ENCODE measurements around the gene SP8.

The SP8 gene

GRCh38 chr7:20787660-20788419 lies 1.2 kb upstream of the SP8 start:
- Mint-ChIP-seq H3K4me3 (peak overlapping the region; percentile 78 to 83), H3K4me1 (peaks cover 17 to 32% of the 10 kb centered on the region in 2 donors), H3K36me3 (peaks cover 7 to 15% of the 10 kb centered on the region in 2 donors), H3K27ac (peak overlapping the region; percentile 60), H3K9me3 (peaks cover 4 to 6% of the 10 kb centered on the region in 2 donors), H3K27me3 (peaks cover 62 to 76% of the 10 kb centered on the region in 2 donors)
- DNase-seq (no peak), ATAC-seq (replicated peaks) (no peak)

DNA sequence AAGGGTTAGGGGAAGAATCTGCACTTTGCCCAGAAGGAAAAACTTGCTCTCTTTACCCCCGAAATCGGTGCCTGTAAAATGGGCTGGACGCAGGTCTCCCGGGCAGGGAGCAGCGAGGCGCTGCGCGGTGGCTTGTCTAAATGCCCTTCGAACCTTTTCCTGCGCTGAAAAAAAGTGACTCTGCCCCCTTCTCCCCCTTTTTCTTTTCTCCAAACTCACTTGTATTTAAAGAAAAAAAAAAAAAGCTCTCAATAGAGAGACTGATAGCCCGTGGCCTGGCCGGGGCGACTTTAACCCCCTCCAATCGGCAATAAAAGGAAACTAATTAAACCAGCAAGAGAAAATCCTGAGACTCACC lies 286 bp downstream of the SP8 start:
- peak overlapping the region; percentile 83 for H3K27ac Mint-ChIP-seq
- peaks cover 7 to 15% of the 10 kb centered on the region in 2 donors for H3K36me3 Mint-ChIP-seq
- H3K9me3 Mint-ChIP-seq: peaks cover 4 to 6% of the 10 kb centered on the region in 2 donors
- H3K4me1 Mint-ChIP-seq: peaks cover 17 to 32% of the 10 kb centered on the region in 2 donors
- peak overlapping the region; percentile 78 to 83 for H3K4me3 Mint-ChIP-seq
- H3K27me3 Mint-ChIP-seq: peaks cover 57 to 71% of the 10 kb centered on the region in 2 donors
- no peak for DNase-seq
- no peak for ATAC-seq (replicated peaks)

DNA sequence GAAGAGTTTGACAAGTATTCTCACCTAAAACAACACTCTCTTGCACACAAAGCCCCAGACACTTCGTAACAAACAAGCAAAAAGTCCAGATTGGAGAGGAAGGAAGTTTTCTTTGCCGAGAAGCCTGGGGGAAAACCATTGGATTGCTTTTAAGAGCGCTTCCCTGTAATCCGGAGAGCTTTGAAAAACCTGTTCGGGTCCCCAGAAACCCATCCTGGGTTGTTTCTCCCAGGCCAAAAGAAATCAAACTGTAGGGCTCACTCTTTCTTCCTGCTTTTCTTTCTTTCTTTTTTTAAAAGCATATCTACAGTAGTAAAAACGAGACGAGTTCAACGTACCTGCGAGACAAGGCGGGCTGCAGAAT lies 655 bp downstream of the SP8 start:
- peak overlapping the region; percentile 78 to 83 for H3K4me3 Mint-ChIP-seq
- H3K36me3 Mint-ChIP-seq: peaks cover 7 to 15% of the 10 kb centered on the region in 2 donors
- peaks cover 4 to 6% of the 10 kb centered on the region in 2 donors for H3K9me3 Mint-ChIP-seq
- peak overlapping the region; percentile 85 for H3K27ac Mint-ChIP-seq
- ATAC-seq (replicated peaks) (no peak), DNase-seq (no peak)
- peaks cover 15 to 32% of the 10 kb centered on the region in 2 donors for H3K4me1 Mint-ChIP-seq
- peaks cover 55 to 69% of the 10 kb centered on the region in 2 donors for H3K27me3 Mint-ChIP-seq

DNA sequence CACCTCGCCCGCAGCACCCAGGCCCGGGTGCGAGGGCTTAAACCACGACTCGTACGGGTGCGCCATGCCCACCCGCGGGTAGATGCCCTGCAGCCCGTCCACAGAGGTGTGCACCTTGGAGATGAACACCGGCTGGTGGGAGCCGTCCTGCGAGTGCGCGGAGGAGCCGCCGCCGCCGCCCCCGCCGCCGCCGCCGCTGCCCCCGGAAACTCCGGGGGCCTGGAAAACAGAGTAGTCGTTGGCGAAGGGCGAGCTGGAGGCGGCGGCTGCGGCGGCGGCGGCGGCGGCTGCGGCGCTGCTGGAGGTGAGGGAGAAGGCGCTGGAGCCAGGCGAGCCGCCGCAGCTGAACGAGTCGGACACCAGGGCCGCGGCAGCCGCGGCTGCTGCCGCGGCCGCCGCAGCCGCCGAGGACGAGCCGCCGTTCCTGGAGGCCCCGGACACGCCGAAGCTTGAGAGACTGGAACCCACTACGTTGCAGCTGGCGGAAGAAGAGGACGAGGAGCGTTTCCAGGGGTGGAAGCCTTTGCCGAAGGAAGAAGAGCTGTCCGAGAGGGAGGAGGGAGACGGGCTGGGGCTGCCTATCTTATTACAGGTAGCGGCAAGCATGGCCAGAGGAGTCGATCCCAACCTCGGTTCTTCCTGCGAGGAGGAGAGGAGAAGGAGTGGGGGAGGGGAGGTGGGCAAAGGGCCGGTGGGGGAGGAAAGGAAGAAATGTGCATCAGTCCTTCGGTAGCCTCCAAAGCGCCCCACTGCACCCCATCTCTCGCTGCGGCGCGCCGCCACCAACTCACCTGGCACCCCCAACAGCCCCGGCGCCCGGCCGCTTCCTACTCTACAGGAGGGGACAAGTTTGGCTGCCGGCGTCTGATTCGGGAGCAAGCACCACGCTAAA lies 1.3 kb downstream of the SP8 start:
- no peak for ATAC-seq (replicated peaks)
- H3K9me3 Mint-ChIP-seq: peaks cover 4 to 6% of the 10 kb centered on the region in 2 donors
- H3K27ac Mint-ChIP-seq: peak overlapping the region; percentile 85
- H3K4me3 Mint-ChIP-seq: peak overlapping the region; percentile 78 to 83
- H3K36me3 Mint-ChIP-seq: peaks cover 7 to 15% of the 10 kb centered on the region in 2 donors
- H3K27me3 Mint-ChIP-seq: peaks cover 57 to 69% of the 10 kb centered on the region in 2 donors
- H3K4me1 Mint-ChIP-seq: peaks cover 13 to 32% of the 10 kb centered on the region in 2 donors
- no peak for DNase-seq

- DNase-seq (no peak), ATAC-seq (replicated peaks) (no peak)
- Mint-ChIP-seq H3K36me3 (peaks cover 7 to 15% of the 10 kb centered on the region in 2 donors), H3K4me3 (peak overlapping the region in 1 of 2 donors; percentile 83), H3K27ac (no peak overlapping the region), H3K4me1 (peaks cover 13 to 32% of the 10 kb centered on the region in 2 donors), H3K27me3 (peaks cover 61 to 73% of the 10 kb centered on the region in 2 donors), H3K9me3 (peaks cover 4 to 7% of the 10 kb centered on the region in 2 donors)
Observed at GRCh38 chr7:20784388-20785156, 2.1 kb downstream of the SP8 start.

- peak overlapping the region; percentile 91 for H3K27ac Mint-ChIP-seq
- ATAC-seq (replicated peaks) (peak; percentile 44 to 58), DNase-seq (no peak)
- peaks cover 4 to 7% of the 10 kb centered on the region in 2 donors for H3K9me3 Mint-ChIP-seq
- peaks cover 7 to 15% of the 10 kb centered on the region in 2 donors for H3K36me3 Mint-ChIP-seq
- peaks cover 68 to 80% of the 10 kb centered on the region in 2 donors for H3K27me3 Mint-ChIP-seq
- peaks cover 13 to 32% of the 10 kb centered on the region in 2 donors for H3K4me1 Mint-ChIP-seq
- H3K4me3 Mint-ChIP-seq: peak overlapping the region; percentile 82
Observed at GRCh38 chr7:20783700-20784387, 2.8 kb downstream of the SP8 start.

DNA sequence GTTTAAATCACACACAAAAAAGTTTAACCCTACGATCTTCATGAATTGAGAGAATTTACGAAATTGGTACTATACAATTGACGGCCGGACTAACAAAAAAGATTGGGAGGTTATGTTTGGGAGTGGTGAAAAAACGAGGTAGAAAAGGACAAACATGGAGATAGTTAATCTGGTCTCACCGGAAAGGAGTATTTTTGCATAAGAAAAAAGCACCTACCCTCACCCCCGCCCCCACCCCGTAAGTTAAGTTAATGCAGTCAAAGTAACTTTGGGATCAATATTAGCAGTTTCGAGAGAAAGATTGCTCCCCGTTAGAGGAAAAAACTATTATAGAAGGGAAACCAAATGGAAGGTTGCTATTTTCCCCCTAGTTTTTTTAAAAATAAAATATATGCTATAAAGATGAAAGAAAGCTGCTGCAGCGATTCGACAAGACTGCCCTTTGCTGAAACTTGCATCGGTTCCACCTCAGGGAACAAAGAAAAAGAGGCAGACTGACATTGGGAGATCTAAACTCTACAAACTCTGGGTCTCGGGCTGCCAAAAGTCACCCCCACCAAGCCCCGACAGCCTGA lies 3.5 kb downstream of the SP8 start:
- peaks cover 68 to 81% of the 10 kb centered on the region in 2 donors for H3K27me3 Mint-ChIP-seq
- no peak for ATAC-seq (replicated peaks)
- H3K9me3 Mint-ChIP-seq: peaks cover 4 to 7% of the 10 kb centered on the region in 2 donors
- peak overlapping the region in 1 of 2 donors; percentile 82 for H3K4me3 Mint-ChIP-seq
- peaks cover 13 to 32% of the 10 kb centered on the region in 2 donors for H3K4me1 Mint-ChIP-seq
- H3K27ac Mint-ChIP-seq: peak overlapping the region; percentile 91
- no peak for DNase-seq
- H3K36me3 Mint-ChIP-seq: peaks cover 7 to 15% of the 10 kb centered on the region in 2 donors

DNA sequence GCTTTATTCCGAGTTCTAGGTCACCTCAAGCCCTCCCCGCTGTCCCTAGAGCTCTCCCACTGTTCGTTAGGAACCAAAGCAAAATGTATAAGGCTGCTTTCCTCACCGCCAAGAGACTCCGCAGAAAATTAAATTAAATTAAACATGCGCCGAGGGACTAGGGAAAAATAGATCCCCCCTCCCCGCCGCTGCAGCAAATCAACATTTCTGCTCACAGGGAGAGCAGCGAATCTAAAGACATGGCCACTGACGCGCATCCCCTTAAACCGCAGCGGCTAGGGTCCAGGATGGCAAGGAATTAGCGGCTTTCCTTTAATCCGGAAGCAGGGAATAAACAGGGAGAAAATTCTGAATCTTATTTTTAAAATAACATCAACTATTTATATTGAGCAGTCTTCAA lies 7.6 kb downstream of the SP8 start:
- Mint-ChIP-seq H3K4me3 (no peak overlapping the region), H3K27me3 (peaks cover 68 to 82% of the 10 kb centered on the region in 2 donors), H3K4me1 (peaks cover 14 to 26% of the 10 kb centered on the region in 2 donors), H3K36me3 (peaks cover 8 to 12% of the 10 kb centered on the region in 2 donors), H3K27ac (no peak overlapping the region), H3K9me3 (peaks cover 3% of the 10 kb centered on the region in 2 donors)
- DNase-seq (no peak), ATAC-seq (replicated peaks) (no peak)

DNA sequence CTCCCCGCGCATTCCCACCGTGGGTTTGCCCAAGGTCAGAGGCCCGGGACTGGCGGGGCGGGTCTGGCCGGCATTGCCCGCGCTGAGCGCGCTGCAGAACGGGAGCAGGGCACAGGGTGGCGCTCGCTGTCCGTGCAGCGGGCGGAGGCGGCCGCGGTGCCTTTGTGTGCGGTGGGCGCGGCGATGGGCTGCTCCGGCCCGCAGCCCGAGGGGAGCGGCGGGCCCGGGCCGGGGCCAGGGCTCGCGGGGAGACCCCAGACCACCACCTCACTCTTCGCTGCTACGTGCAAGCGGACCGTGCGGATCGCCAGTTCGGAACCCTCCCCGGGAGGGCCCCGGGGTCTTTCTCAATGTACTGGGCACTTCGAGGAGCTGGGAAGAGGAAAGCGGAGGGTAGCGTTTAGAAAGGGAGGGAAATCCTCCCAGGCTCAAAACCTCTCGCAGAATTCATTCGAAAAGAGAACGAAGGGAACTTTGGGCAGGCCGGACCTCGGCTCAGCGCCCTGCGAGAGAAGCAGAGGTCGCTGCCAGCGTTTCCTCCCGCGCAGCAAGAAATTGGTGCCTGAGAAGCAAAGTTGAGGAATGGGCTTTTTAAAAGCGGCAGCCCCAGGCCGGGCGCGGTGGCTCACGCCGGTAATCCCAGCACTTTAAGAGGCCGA lies 8.5 kb downstream of the SP8 start:
- DNase-seq: no peak
- H3K4me3 Mint-ChIP-seq: peak overlapping the region in 1 of 2 donors; percentile 73
- peaks cover 10 to 21% of the 10 kb centered on the region in 2 donors for H3K4me1 Mint-ChIP-seq
- peak overlapping the region; percentile 79 for H3K27ac Mint-ChIP-seq
- peaks cover 0 to 1% of the 10 kb centered on the region in 2 donors for H3K9me3 Mint-ChIP-seq
- peaks cover 65 to 76% of the 10 kb centered on the region in 2 donors for H3K27me3 Mint-ChIP-seq
- peak; percentile 61 to 63 for ATAC-seq (replicated peaks)
- peaks cover 5 to 7% of the 10 kb centered on the region in 2 donors for H3K36me3 Mint-ChIP-seq

- DNase-seq (no peak), ATAC-seq (replicated peaks) (peak in 1 of 2 donors; percentile 12)
- Mint-ChIP-seq H3K36me3 (peaks cover 5 to 7% of the 10 kb centered on the region in 2 donors), H3K27ac (peak overlapping the region; percentile 78), H3K4me1 (peaks cover 10 to 21% of the 10 kb centered on the region in 2 donors), H3K9me3 (peaks cover 0 to 1% of the 10 kb centered on the region in 2 donors), H3K27me3 (peaks cover 61 to 74% of the 10 kb centered on the region in 2 donors), H3K4me3 (peak overlapping the region; percentile 73 to 78)
Observed at GRCh38 chr7:20777377-20778062, 9.2 kb downstream of the SP8 start.

GRCh38 chr7:20776942-20777341 lies 9.7 kb downstream of the SP8 start:
- DNase-seq (no peak), ATAC-seq (replicated peaks) (no peak)
- Mint-ChIP-seq H3K36me3 (peaks cover 5 to 7% of the 10 kb centered on the region in 2 donors), H3K9me3 (peaks cover 0 to 1% of the 10 kb centered on the region in 2 donors), H3K4me1 (peaks cover 10 to 21% of the 10 kb centered on the region in 2 donors), H3K27me3 (peaks cover 67 to 78% of the 10 kb centered on the region in 2 donors), H3K4me3 (peak overlapping the region in 1 of 2 donors; percentile 78), H3K27ac (peak overlapping the region; percentile 51)

All from stimulated activated naive B cell treated with anti-CD40 and anti-IgM and Interleukin-4, amounts not matched to agents 10 μg/mL and 1 μg/mL and 100 μg/mL, for 72 hours (primary cell).